Esophagus muscularis mucosa (tissue), 3 donors: ENCODE data around the gene ANKRD60.

Experiments used
- CTCF ChIP-seq, 3 experiments: fragments of 200-600 bp in 2 of 3; fragments of 450-650 bp in 1 of 3; sonication (generic) in 2 of 3; IDR thresholded peaks; one replicate each; pipeline ENCODE4 v1.5.1; 2017 to 2019; ENCODE audit warnings: antibody characterized with exemption in 3 of 3, mild to moderate bottlenecking in 2 of 3, moderate library complexity in 1 of 3
- POLR2A ChIP-seq: fragments of 450-650 bp; IDR thresholded peaks from one replicate; pipeline ENCODE4 v1.6.1; 2017; ENCODE audit warnings: antibody characterized with exemption, moderate library complexity, mild to moderate bottlenecking, low read depth
- POLR2AphosphoS5 ChIP-seq, 2 donors: sonication (generic); formaldehyde crosslinking; IDR thresholded peaks; one replicate each; pipeline ENCODE4 v1.6.1; 2017; ENCODE audit warnings: antibody characterized with exemption in 2 of 2

- TF ChIP-seq CTCF (IDR thresholded peaks at IDR 0.05) (no peak), POLR2A (no peak), POLR2AphosphoS5 (IDR thresholded peaks at IDR 0.05) (no peak)
Observed at GRCh38 chr20:58169450-58169849, 59.0 kb downstream of the ANKRD60 start.
